Bladder microvascular endothelial cell (primary cell): ENCODE measurements around the gene TUBA3C. TPM values are rescaled to one million over a fixed set of nuclear protein-coding genes. Genes with fewer than 3 reads are reported as not detected.

Experiments used
- total RNA-seq: library from RNA; depleted of rRNA; stranded (reverse); fragments of >200 nt; gene quantifications from 2 replicates; pipeline ENCODE4 v1.2.3, GENCODE V29; 2014

Gene TUBA3C
- not detected in 2 replicates for total RNA-seq

DNA sequence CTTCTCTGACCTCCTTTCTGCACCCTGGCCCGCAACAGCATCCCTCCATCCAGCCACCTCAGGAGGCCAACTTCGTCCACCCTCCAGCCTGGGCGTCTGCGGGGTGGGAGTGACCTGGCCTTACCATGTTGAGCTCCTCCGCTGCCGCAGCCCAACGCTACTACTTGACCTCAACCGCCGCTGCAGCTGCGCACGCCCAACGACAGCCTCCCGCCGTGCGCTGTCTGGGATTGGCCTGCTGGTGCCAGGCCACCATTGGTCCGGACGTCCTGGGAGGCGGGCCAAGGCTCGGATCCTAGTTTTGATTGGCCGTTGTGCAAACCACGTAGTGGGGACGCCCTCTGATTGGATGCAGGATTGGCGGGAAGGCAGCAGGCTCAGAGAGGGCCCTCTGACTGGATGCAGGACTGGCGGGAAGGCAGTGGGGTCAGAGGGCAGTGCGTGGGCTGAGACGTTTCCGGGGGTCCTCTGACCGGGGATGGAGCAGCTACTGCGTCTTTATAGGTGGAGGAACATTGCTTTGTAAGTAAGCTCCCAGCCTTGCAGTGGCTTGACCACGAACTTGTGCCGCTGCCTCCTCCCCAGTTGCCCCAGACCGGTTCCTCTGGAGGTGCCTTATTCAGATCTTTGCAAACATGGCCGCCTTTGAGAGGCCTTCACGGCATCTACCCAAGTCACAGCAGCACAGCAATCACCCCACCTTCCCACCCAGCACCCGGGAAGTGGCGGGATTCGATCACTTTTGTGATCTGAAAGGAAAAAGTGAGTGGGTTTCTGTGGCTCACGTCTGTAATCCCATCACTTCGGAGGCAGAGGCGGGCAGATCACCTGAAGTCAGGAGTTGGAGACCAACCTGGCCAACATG is at the start of gene TUBA3C:
TSS of gene TUBA3C (minus strand) at position 204 of the 865 bp plus-strand sequence. CDS start at position 127, 77 bp downstream.

